GM19372 (cell line): ENCODE measurements around the gene GPR84.

Experiments
- ATAC-seq: cut with Tn5 transposase; IDR thresholded peaks from one replicate; pipeline ENCODE4 v1.9.1; 2021; ENCODE audit warnings: mild to moderate bottlenecking, low read depth, moderate library complexity; ENCODE audit not compliant: unreplicated experiment

The GPR84 gene

GRCh38 chr12:54375259-54375579 lies 10.9 kb upstream of the GPR84 start:
- ATAC-seq = no peak

- no peak for ATAC-seq
Measured at GRCh38 chr12:54374562-54375258, 10.4 kb upstream of the GPR84 start.

- ATAC-seq = no peak
Measured at GRCh38 chr12:54373649-54374561, 9.6 kb upstream of the GPR84 start.

GRCh38 chr12:54372113-54372806 lies 8.0 kb upstream of the GPR84 start:
- no peak for ATAC-seq

GRCh38 chr12:54371328-54372112 lies 7.2 kb upstream of the GPR84 start:
- ATAC-seq = no peak

GRCh38 chr12:54370171-54370730 lies 6.0 kb upstream of the GPR84 start:
- no peak for ATAC-seq

GRCh38 chr12:54369597-54370131 lies 5.4 kb upstream of the GPR84 start:
- ATAC-seq = no peak

GRCh38 chr12:54368709-54369596 lies 4.7 kb upstream of the GPR84 start:
- ATAC-seq = no peak

GRCh38 chr12:54368025-54368708 lies 3.9 kb upstream of the GPR84 start:
- ATAC-seq = no peak

- ATAC-seq = no peak
Measured at GRCh38 chr12:54363618-54364017, 668 bp downstream of the GPR84 start.

GRCh38 chr12:54363047-54363446 lies 1.2 kb downstream of the GPR84 start:
- no peak for ATAC-seq

GRCh38 chr12:54360717-54361456 lies 3.4 kb downstream of the GPR84 start:
- no peak for ATAC-seq

GRCh38 chr12:54359762-54360351 lies 4.4 kb downstream of the GPR84 start:
- no peak for ATAC-seq

GRCh38 chr12:54358945-54359761 lies 5.1 kb downstream of the GPR84 start:
- peak; percentile 99 for ATAC-seq

GRCh38 chr12:54358191-54358944 lies 5.9 kb downstream of the GPR84 start:
- ATAC-seq = peak; percentile 37
